ENCODE measurements around the gene C1QTNF8. TPM values are rescaled to one million over a fixed set of nuclear protein-coding genes. Genes with fewer than 3 reads are reported as not detected.

The C1QTNF8 gene
- total and polyA plus RNA-seq, 2 of the 13 experiments (the other 11 are each of a cell fraction or from before 2014, with no cell fraction given) = 0.09 TPM; not detected in 1

GRCh38 chr16:1127971-1128715, 32.1 kb upstream of the C1QTNF8 start:
- no peaks in the 10 kb centered on the region for H3K36me3 ChIP-seq (replicated peaks in 1 of 2; ENCODE audit: control insufficient read depth in 1 of 2, insufficient read depth in 2 of 2, low read length in 2 of 2)
- FAIRE-seq = no peak
- no peak for TF ChIP-seq ZNF687 (CRISPR knock-in tag; IDR thresholded peaks at IDR 0.05)
- no peak for TF ChIP-seq ZNF678 (CRISPR knock-in tag; IDR thresholded peaks at IDR 0.05)
- TF ChIP-seq ZBTB40 (IDR thresholded peaks at IDR 0.05) = no peak
- no peak for TF ChIP-seq ZBTB40 (CRISPR knock-in tag; IDR thresholded peaks at IDR 0.05)
- TF ChIP-seq IKZF4 (CRISPR knock-in tag; IDR thresholded peaks at IDR 0.05; ENCODE audit: borderline replicate concordance, low read depth, not compliant biosample characterization) = no peak
- TF ChIP-seq DMAP1 (CRISPR knock-in tag; IDR thresholded peaks at IDR 0.05) = no peak
- TF ChIP-seq BORCS8-MEF2B (CRISPR knock-in tag; IDR thresholded peaks at IDR 0.05) = no peak
- peak; percentile 66 for TF ChIP-seq ZFP36 (IDR thresholded peaks at IDR 0.05; ENCODE audit: borderline replicate concordance, low read depth, low read length, partially characterized antibody)
- TF ChIP-seq TBX3 (IDR thresholded peaks at IDR 0.05; ENCODE audit: borderline replicate concordance) = no peak
- DNase-seq (ENCODE audit: low spot score) = no peak
- H4K20me1 ChIP-seq (ENCODE audit: insufficient read depth, low read length) = 0 out of 2 replicates have a peak, but pooled peaks cover 3% of the 10 kb centered on the region
- H3K79me2 ChIP-seq (ENCODE audit: insufficient read depth, low read length) = no peaks in the 10 kb centered on the region
- no peak for ATAC-seq
- BruUV-seq (replicated peaks) = no TSS peak
- 42% methylated on average over 13 of the region's 31 CpGs for WGBS (ENCODE audit: low lambda C conversion rate)
- H3K27ac ChIP-seq (ENCODE audit: extremely low read length, insufficient read depth, low read length) = no peak overlapping the region
- no peaks in the 10 kb centered on the region for H3K4me1 ChIP-seq (ENCODE audit: insufficient read depth, low read length)
- no peak overlapping the region for H3K4me2 ChIP-seq (ENCODE audit: low read depth, low read length)
- in situ Hi-C loops (cut with HindIII; ENCODE audit: extremely low pct_ligation_motif_present, low pct_unique_long_range_greater_than_20kb) (no loop called here), intact Hi-C loops (cut with micrococcal nuclease; ENCODE audit: unreplicated experiment) (no loop called here)
- no peaks in the 10 kb centered on the region for H3K9me3 ChIP-seq (ENCODE audit: low read length)
- POLR2A ChIA-PET = no interaction called here
- H3K27me3 ChIP-seq (ENCODE audit: control insufficient read depth in 1 of 2, insufficient read depth in 2 of 2, low read length in 2 of 2) = peaks cover 15 to 68% of the 10 kb centered on the region in 2 experiments; a peak in 4 of 5 replicates
- CTCF ChIA-PET (ENCODE audit: low intra/inter-chr PET ratio, low total read pairs) = no interaction called here
- H2AFZ ChIP-seq (ENCODE audit: low read length) = no peak overlapping the region
- H3K4me3 ChIP-seq (replicated peaks in 1 of 3; ENCODE audit: insufficient read depth in 1 of 3, low read depth in 2 of 3, low read length in 3 of 3) = no peak overlapping the region
- no peak overlapping the region for H3K9ac ChIP-seq (ENCODE audit: insufficient read depth, low read depth, low read length)
